Measurements from ENCODE around the gene OR52N1.
A peak's percentile ranks its signal among the peaks of the same experiment; 100 is the strongest.

The OR52N1 gene

GRCh38 chr11:5791165-5791564, at the start of gene OR52N1:
OR52N1 (minus strand) TSS chr11:5791265; CDS start chr11:5788816, 2,449 bp downstream.
- no peak for DNase-seq

- no peak for DNase-seq
These were observed 46.6 kb upstream of the OR52N1 start for GRCh38 chr11:5837695-5838094.

GRCh38 chr11:5833446-5833845, 42.4 kb upstream of the OR52N1 start:
- DNase-seq: no peak

GRCh38 chr11:5831196-5831829, 40.2 kb upstream of the OR52N1 start:
- DNase-seq: no peak

GRCh38 chr11:5818245-5818886, 27.3 kb upstream of the OR52N1 start:
- no peak for DNase-seq

GRCh38 chr11:5815534-5815933, 24.5 kb upstream of the OR52N1 start:
- DNase-seq: peak; percentile 10

- no peak for DNase-seq
These were observed 19.1 kb upstream of the OR52N1 start for GRCh38 chr11:5809905-5810795.

GRCh38 chr11:5809122-5809519, 18.1 kb upstream of the OR52N1 start:
- no peak for DNase-seq

GRCh38 chr11:5808500-5809121, 17.5 kb upstream of the OR52N1 start, which contains the start of gene OR52N2:
OR52N2 (plus strand) TSS chr11:5808924; CDS start chr11:5820336, 11,412 bp downstream.
- peak; percentile 77 for DNase-seq

- no peak for DNase-seq
These were observed 16.5 kb upstream of the OR52N1 start for GRCh38 chr11:5807580-5807979.

- DNase-seq: no peak
These were observed 12.9 kb upstream of the OR52N1 start for GRCh38 chr11:5803982-5804381.

GRCh38 chr11:5796541-5796940, 5.5 kb upstream of the OR52N1 start:
- no peak for DNase-seq

- no peak for DNase-seq
These were observed 7.8 kb downstream of the OR52N1 start, which contains the start of gene OR52N5 for GRCh38 chr11:5783255-5783654. OR52N5 (minus strand) TSS chr11:5783355; CDS start chr11:5778634, 4,721 bp downstream.

GRCh38 chr11:5767056-5767455, 24.0 kb downstream of the OR52N1 start:
- no peak for DNase-seq

- DNase-seq: no peak
These were observed 37.1 kb downstream of the OR52N1 start, which contains the start of gene OR52N4 for GRCh38 chr11:5753943-5754342. OR52N4 (plus strand) TSS chr11:5754243; CDS start chr11:5754741, 498 bp downstream.

GRCh38 chr11:5749836-5750235, 41.2 kb downstream of the OR52N1 start:
- no peak for DNase-seq

- no peak for DNase-seq
These were observed 44.5 kb downstream of the OR52N1 start for GRCh38 chr11:5746614-5747013.

GRCh38 chr11:5738431-5738830, 52.6 kb downstream of the OR52N1 start:
- no peak for DNase-seq

- no peak for DNase-seq
These were observed 53.2 kb downstream of the OR52N1 start for GRCh38 chr11:5737670-5738392.

GRCh38 chr11:5737091-5737490, 54.0 kb downstream of the OR52N1 start:
- DNase-seq: no peak

All from CD4-positive, alpha-beta T cell treated with Interleukin-21 for 1 hour (primary cell).